ENCODE results near the gene ZNF503.

Gene ZNF503

GRCh38 chr10:75398200-75398691, 3.3 kb downstream of the ZNF503 start:
- CTCF ChIA-PET: no interaction called here
- Mint-ChIP-seq H3K9me3 (no peaks in the 10 kb centered on the region), H3K4me1 (peaks cover 33% of the 10 kb centered on the region), H3K36me3 (no peaks in the 10 kb centered on the region), H3K27ac (no peak overlapping the region), H3K4me3 (no peak overlapping the region), H3K27me3 (peaks cover 96% of the 10 kb centered on the region)
- no peak for DNase-seq

DNA sequence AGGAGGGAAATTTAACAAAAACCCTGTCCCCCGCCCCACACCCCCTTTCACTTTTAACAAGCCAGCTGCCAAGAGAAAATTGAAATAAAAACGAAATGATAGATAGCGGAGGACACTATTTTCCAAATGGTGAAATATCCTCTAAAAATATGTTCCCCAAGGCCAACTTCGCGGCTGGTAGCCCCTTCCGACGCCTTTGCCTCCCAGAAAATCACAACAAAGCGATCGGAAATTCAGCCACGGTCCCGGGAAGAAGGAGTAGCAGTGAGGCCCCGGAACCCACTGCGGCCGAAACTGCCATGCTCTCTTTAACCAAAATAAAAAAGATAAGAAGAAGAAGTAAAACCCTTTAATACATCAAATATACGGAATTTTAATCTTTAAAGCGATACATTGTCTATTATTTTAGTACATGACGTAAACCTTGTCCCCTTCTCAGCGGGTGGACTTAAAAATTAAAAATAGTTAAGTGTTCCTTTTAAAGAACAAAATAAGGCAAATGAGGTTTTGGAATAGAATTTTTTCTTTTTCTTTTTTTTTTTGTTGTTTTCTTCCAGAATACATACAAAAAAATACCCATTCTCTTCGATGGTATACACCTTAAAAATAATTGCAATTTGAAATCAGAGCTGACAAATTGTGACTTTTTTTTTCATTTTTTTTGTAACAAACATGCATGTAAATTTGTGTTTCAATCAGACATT, 3.9 kb downstream of the ZNF503 start:
- no peak for DNase-seq
- CTCF ChIA-PET: no interaction called here
- Mint-ChIP-seq H3K4me3 (no peak overlapping the region), H3K9me3 (no peaks in the 10 kb centered on the region), H3K4me1 (peaks cover 28% of the 10 kb centered on the region), H3K27ac (no peak overlapping the region), H3K36me3 (no peaks in the 10 kb centered on the region), H3K27me3 (peaks cover 95% of the 10 kb centered on the region)

DNA sequence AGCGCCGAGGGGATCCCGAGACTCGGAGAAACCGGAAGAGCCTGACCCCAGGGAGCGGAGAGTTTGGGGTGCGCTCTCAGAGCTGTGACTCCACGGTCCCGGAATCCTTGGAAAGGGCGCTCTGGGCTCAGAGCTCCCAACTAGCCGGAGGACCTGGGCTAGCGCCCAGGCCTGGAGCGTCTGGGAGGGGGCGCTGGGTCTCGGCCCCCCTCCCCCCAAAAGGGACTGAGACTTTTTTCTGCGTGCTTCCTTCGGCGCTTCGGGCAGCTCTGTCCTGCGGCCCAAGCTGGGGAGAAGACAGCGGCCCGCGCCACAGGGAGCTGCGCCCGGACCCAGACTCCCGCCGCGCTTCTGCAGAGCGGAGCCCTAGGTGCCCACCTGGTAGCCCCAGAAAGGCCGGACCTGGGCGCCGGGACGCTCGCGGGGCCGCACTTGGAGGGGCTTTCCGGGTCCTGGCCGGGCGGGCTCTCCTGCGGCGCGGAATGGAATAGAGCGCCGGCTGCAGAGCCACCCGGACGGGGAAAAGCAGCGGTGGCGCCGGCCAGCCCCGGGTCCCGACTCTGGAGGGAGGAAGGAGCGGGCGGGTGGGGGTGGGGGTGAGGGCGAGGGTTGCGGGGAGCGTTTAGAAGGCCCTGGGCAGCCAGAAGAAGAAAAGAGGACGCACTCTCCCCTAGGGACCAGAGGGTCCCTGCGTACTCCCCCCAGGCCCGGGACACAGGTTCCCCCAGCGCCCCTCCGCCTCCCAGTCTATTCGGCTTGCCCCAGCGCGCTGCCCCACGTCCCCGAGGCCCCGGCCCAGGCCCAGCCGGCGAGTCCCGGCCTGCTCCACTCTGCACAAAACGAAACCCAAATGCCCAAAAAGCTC, 4.7 kb downstream of the ZNF503 start:
- CTCF ChIA-PET: interaction anchor here (1.3 kb wide), 1 partner anchor 11 kb away, joined by 3 read pairs; no protein-coding TSS in a partner anchor
- H3K27me3 Mint-ChIP-seq: peaks cover 93% of the 10 kb centered on the region
- no peak overlapping the region for H3K4me3 Mint-ChIP-seq
- no peaks in the 10 kb centered on the region for H3K36me3 Mint-ChIP-seq
- peaks cover 20% of the 10 kb centered on the region for H3K4me1 Mint-ChIP-seq
- no peak overlapping the region for H3K27ac Mint-ChIP-seq
- no peaks in the 10 kb centered on the region for H3K9me3 Mint-ChIP-seq
- no peak for DNase-seq

- no peak overlapping the region for H3K4me3 Mint-ChIP-seq
- no peaks in the 10 kb centered on the region for H3K36me3 Mint-ChIP-seq
- no peaks in the 10 kb centered on the region for H3K9me3 Mint-ChIP-seq
- CTCF ChIA-PET: interaction anchor here (1.3 kb wide), 1 partner anchor 10 kb away, joined by 3 read pairs; no protein-coding TSS in a partner anchor
- H3K4me1 Mint-ChIP-seq: peaks cover 19% of the 10 kb centered on the region
- H3K27me3 Mint-ChIP-seq: peaks cover 85% of the 10 kb centered on the region
- DNase-seq: no peak
- no peak overlapping the region for H3K27ac Mint-ChIP-seq
Observed at GRCh38 chr10:75395932-75396630, 5.5 kb downstream of the ZNF503 start.

GRCh38 chr10:75395066-75395931, 6.3 kb downstream of the ZNF503 start:
- Mint-ChIP-seq H3K36me3 (no peaks in the 10 kb centered on the region), H3K4me1 (peaks cover 12% of the 10 kb centered on the region), H3K27ac (peak overlapping the region; percentile 62), H3K4me3 (no peak overlapping the region), H3K9me3 (no peaks in the 10 kb centered on the region), H3K27me3 (peaks cover 77% of the 10 kb centered on the region)
- peak; percentile 42 for DNase-seq
- CTCF ChIA-PET: interaction anchor here (1.3 to 2.6 kb wide), 2 partner anchors 9 kb away, joined by 3 to 9 read pairs; no protein-coding TSS in a partner anchor

DNA sequence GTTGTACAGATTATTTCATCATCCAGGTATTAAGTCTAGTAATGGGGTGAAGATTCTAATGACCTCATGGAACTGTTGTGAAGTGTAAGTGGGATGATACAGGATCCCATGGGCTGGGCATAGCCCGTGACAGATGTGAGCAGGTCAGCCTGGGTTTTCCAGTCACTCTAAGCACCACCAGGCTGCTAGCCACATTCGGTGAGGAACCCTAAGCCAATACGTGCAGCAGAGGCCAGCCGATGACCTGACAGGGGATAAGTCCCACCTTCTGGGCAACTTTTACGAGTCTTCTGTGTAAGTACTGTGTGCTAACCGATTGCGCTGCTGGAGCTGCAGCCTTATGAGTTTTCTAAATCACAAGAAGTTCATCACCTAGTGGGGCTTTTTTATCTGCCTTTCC, 7.3 kb downstream of the ZNF503 start:
- Mint-ChIP-seq H3K27ac (no peak overlapping the region), H3K27me3 (peaks cover 68% of the 10 kb centered on the region), H3K4me3 (no peak overlapping the region), H3K4me1 (peaks cover 10% of the 10 kb centered on the region), H3K36me3 (no peaks in the 10 kb centered on the region), H3K9me3 (no peaks in the 10 kb centered on the region)
- no peak for DNase-seq
- CTCF ChIA-PET: interaction anchor here (2.6 kb wide), 1 partner anchor 10 kb away, joined by 9 read pairs; no protein-coding TSS in a partner anchor

GRCh38 chr10:75392744-75393143, 8.8 kb downstream of the ZNF503 start:
- no peak for DNase-seq
- CTCF ChIA-PET: no interaction called here
- no peaks in the 10 kb centered on the region for H3K36me3 Mint-ChIP-seq
- no peak overlapping the region for H3K4me3 Mint-ChIP-seq
- H3K4me1 Mint-ChIP-seq: peaks cover 10% of the 10 kb centered on the region
- no peaks in the 10 kb centered on the region for H3K9me3 Mint-ChIP-seq
- H3K27ac Mint-ChIP-seq: no peak overlapping the region
- peaks cover 60% of the 10 kb centered on the region for H3K27me3 Mint-ChIP-seq

DNA sequence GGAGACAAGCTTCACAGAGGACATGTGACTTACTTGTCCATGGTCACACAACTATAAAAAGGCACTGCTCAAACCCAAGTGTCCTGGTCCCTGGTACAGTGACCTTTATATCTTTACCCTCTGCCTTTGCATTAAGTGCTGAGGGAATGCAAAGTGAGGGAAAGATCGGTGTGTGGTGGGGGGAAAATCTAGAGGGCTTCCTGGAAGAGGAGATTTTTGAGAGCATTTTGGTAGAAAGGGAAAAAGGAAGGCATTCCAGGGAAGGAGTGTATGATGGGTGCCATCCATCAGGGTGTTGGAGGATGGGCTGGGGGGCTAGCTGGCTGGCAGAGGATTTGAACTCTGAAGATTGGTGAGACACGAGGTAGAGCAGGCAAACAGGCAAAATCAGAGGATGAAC, 9.3 kb downstream of the ZNF503 start:
- no peak for DNase-seq
- no peak overlapping the region for H3K27ac Mint-ChIP-seq
- no peak overlapping the region for H3K4me3 Mint-ChIP-seq
- CTCF ChIA-PET: no interaction called here
- H3K9me3 Mint-ChIP-seq: no peaks in the 10 kb centered on the region
- peaks cover 55% of the 10 kb centered on the region for H3K27me3 Mint-ChIP-seq
- H3K4me1 Mint-ChIP-seq: peaks cover 10% of the 10 kb centered on the region
- no peaks in the 10 kb centered on the region for H3K36me3 Mint-ChIP-seq

GRCh38 chr10:75390178-75390577, 11.4 kb downstream of the ZNF503 start:
- H3K4me1 Mint-ChIP-seq: peaks cover 8% of the 10 kb centered on the region
- H3K27ac Mint-ChIP-seq: no peak overlapping the region
- peaks cover 34% of the 10 kb centered on the region for H3K27me3 Mint-ChIP-seq
- DNase-seq: no peak
- no peaks in the 10 kb centered on the region for H3K9me3 Mint-ChIP-seq
- no peaks in the 10 kb centered on the region for H3K36me3 Mint-ChIP-seq
- no peak overlapping the region for H3K4me3 Mint-ChIP-seq
- CTCF ChIA-PET: no interaction called here

DNA sequence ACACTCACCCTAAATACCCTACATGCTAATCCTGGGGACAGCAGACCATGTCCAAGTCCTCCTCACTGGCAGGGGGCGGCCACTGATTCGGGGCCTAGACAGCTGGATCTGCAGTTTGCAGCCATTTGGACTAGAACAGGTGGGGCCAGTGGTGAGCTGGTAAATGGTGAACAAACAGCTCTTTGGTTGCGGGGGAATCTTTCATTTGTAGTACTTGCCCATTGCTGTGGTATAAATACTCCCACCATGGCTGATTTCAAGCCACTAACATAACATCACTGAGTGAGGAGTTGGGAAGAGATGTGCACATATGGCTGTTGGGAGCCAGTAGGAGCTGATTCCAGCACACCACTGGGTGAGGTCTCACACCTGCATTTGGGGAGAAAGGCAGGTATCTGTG, 13.5 kb downstream of the ZNF503 start:
- Mint-ChIP-seq H3K27me3 (peaks cover 22% of the 10 kb centered on the region), H3K4me3 (no peak overlapping the region), H3K9me3 (no peaks in the 10 kb centered on the region), H3K4me1 (no peaks in the 10 kb centered on the region), H3K27ac (no peak overlapping the region), H3K36me3 (no peaks in the 10 kb centered on the region)
- no peak for DNase-seq
- CTCF ChIA-PET: no interaction called here

- Mint-ChIP-seq H3K27ac (no peak overlapping the region), H3K36me3 (no peaks in the 10 kb centered on the region), H3K4me3 (no peak overlapping the region), H3K9me3 (no peaks in the 10 kb centered on the region), H3K27me3 (peaks cover 22% of the 10 kb centered on the region), H3K4me1 (no peaks in the 10 kb centered on the region)
- CTCF ChIA-PET: interaction anchor here (1.0 kb wide), 1 partner anchor 10 kb away, joined by 3 read pairs; no protein-coding TSS in a partner anchor
- DNase-seq: no peak
Observed at GRCh38 chr10:75386128-75386527, 15.4 kb downstream of the ZNF503 start.

DNA sequence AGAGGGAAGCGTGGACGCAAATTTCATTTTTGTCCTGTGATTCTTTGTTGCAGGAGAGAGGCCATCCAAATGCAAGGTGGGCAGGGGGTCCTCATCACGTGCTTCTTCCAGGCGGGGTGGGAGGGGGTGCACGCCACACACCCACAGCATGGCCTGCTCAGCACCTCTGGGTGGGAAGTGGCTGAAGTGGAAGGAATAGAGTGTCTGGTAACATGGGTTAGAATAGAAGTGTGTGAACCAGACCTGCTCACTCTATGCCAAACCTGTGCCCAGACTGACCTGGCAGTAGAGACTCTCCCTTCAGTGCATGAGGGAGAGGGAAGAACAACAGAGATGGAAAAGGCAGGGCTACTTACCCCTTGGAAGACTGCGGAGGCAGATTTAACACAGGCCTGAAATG, 21.7 kb downstream of the ZNF503 start:
- Mint-ChIP-seq H3K27ac (no peak overlapping the region), H3K27me3 (peaks cover 16% of the 10 kb centered on the region), H3K4me3 (no peak overlapping the region), H3K36me3 (no peaks in the 10 kb centered on the region), H3K9me3 (no peaks in the 10 kb centered on the region), H3K4me1 (no peaks in the 10 kb centered on the region)
- DNase-seq: no peak
- CTCF ChIA-PET: no interaction called here

GRCh38 chr10:75379212-75379724, 22.3 kb downstream of the ZNF503 start:
- DNase-seq: no peak
- CTCF ChIA-PET: no interaction called here
- Mint-ChIP-seq H3K4me1 (no peaks in the 10 kb centered on the region), H3K27ac (no peak overlapping the region), H3K36me3 (no peaks in the 10 kb centered on the region), H3K27me3 (peaks cover 13% of the 10 kb centered on the region), H3K4me3 (no peak overlapping the region), H3K9me3 (no peaks in the 10 kb centered on the region)

Data from activated naive CD4-positive, alpha-beta T cell treated with anti-CD3 and anti-CD28 coated beads, Interleukin-2, amount 10 ng/mL, durations not matched to agents 7 days and 5 days (primary cell).